Measurements from ENCODE around the gene ADAMTS2.

Gene ADAMTS2

DNA sequence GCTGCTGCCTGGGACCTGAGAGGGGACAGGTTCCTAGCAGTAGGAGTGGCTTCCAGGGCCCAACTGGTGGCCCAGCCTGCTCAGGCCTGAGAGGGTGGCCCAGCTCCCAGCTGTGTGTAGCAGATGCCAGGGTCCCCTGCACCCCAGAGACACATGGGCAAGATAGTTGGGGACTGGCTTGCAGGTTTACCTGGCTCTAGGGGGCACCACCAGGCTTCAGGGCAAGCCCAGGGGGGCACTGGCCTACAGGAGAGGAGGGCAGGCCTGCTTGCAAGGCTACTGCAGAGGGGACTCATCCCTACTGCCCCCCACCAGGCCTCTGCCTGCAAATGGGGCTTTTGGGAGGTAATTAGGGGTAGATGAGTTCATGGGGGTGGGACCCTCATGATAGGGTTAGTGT, 161.8 kb downstream of the ADAMTS2 start:
- no peaks in the 10 kb centered on the region for H3K36me3 ChIP-seq (ENCODE audit: control insufficient read depth, insufficient read depth, low read length)

DNA sequence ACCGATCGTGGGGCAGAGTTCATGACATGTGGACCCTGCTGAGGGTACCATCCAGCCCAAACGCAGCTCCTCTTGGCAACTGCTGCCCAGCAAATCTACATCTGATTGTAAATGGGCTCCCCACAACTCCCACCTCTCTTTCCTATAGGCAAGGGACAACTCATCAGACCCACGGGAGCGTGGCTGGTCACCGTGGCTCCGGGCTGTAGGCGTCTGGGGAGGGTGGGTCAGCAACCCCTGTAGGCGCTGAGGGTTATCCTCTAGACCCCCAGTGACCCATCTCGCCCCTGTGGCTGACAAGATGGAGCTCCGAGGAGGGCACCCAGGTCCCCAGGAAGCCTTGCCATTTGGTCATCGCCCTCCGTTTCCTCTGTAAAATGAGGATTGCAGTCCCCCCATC, 162.7 kb downstream of the ADAMTS2 start:
- Histone ChIP-seq H3K27ac (no peak overlapping the region), H3K27me3 (ENCODE audit: control insufficient read depth, insufficient read depth, low read length) (peaks cover 3% of the 10 kb centered on the region), H3K9me3 (ENCODE audit: control insufficient read depth, low read length) (no peaks in the 10 kb centered on the region), H3K4me1 (no peaks in the 10 kb centered on the region), H3K9ac (no peak overlapping the region), H3K36me3 (ENCODE audit: control insufficient read depth, insufficient read depth, low read length) (no peaks in the 10 kb centered on the region), H3K4me2 (ENCODE audit: low read length) (no peak overlapping the region), H2AFZ (no peak overlapping the region), H3K79me2 (no peaks in the 10 kb centered on the region), H3K4me3 (ENCODE audit: low read depth, low read length) (no peak overlapping the region)
- TF ChIP-seq, protein P1, sequence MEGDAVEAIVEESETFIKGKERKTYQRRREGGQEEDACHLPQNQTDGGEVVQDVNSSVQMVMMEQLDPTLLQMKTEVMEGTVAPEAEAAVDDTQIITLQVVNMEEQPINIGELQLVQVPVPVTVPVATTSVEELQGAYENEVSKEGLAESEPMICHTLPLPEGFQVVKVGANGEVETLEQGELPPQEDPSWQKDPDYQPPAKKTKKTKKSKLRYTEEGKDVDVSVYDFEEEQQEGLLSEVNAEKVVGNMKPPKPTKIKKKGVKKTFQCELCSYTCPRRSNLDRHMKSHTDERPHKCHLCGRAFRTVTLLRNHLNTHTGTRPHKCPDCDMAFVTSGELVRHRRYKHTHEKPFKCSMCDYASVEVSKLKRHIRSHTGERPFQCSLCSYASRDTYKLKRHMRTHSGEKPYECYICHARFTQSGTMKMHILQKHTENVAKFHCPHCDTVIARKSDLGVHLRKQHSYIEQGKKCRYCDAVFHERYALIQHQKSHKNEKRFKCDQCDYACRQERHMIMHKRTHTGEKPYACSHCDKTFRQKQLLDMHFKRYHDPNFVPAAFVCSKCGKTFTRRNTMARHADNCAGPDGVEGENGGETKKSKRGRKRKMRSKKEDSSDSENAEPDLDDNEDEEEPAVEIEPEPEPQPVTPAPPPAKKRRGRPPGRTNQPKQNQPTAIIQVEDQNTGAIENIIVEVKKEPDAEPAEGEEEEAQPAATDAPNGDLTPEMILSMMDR (IDR thresholded peaks at IDR 0.05): no peak

More for the DNA sequence above, 161.8 kb downstream of the ADAMTS2 start:
- Histone ChIP-seq H3K4me1 (no peaks in the 10 kb centered on the region), H3K9me3 (ENCODE audit: control insufficient read depth, low read length) (no peaks in the 10 kb centered on the region), H3K79me2 (no peaks in the 10 kb centered on the region), H3K4me2 (ENCODE audit: low read length) (no peak overlapping the region), H3K27ac (no peak overlapping the region), H3K27me3 (ENCODE audit: control insufficient read depth, insufficient read depth, low read length) (peaks cover 3% of the 10 kb centered on the region), H3K9ac (no peak overlapping the region), H3K4me3 (ENCODE audit: low read depth, low read length) (no peak overlapping the region), H2AFZ (no peak overlapping the region)
- TF ChIP-seq, protein P1 (IDR thresholded peaks at IDR 0.05): no peak

DNA sequence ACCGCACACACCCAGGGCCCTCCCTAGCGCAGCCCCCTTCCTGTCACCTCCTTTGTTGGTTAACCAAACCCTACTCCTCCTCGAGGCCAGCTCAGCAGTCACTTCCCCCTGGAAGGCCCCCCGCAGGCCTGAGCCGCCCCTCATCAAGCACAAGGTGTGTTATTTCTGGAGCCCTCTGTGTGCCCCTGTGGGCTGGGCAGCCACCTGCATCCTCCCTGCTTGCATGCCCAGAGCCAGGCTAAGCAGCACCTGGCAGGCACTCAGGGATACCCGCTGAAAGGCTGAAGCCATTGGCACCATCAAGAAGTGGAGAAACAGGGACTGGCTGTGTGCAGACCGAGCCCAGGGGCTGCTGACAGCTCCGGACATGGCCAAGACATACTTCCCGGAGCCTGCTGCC, 163.3 kb downstream of the ADAMTS2 start:
- H3K4me1 ChIP-seq: no peaks in the 10 kb centered on the region
- H3K27ac ChIP-seq: no peak overlapping the region
- H2AFZ ChIP-seq: no peak overlapping the region
- H3K9ac ChIP-seq: no peak overlapping the region
- H3K36me3 ChIP-seq (ENCODE audit: control insufficient read depth, insufficient read depth, low read length): no peaks in the 10 kb centered on the region
- no peaks in the 10 kb centered on the region for H3K9me3 ChIP-seq (ENCODE audit: control insufficient read depth, low read length)
- H3K4me2 ChIP-seq (ENCODE audit: low read length): no peak overlapping the region
- H3K27me3 ChIP-seq (ENCODE audit: control insufficient read depth, insufficient read depth, low read length): peaks cover 3% of the 10 kb centered on the region
- no peaks in the 10 kb centered on the region for H3K79me2 ChIP-seq
- TF ChIP-seq, protein P1 (IDR thresholded peaks at IDR 0.05): no peak
- no peak overlapping the region for H3K4me3 ChIP-seq (ENCODE audit: low read depth, low read length)

DNA sequence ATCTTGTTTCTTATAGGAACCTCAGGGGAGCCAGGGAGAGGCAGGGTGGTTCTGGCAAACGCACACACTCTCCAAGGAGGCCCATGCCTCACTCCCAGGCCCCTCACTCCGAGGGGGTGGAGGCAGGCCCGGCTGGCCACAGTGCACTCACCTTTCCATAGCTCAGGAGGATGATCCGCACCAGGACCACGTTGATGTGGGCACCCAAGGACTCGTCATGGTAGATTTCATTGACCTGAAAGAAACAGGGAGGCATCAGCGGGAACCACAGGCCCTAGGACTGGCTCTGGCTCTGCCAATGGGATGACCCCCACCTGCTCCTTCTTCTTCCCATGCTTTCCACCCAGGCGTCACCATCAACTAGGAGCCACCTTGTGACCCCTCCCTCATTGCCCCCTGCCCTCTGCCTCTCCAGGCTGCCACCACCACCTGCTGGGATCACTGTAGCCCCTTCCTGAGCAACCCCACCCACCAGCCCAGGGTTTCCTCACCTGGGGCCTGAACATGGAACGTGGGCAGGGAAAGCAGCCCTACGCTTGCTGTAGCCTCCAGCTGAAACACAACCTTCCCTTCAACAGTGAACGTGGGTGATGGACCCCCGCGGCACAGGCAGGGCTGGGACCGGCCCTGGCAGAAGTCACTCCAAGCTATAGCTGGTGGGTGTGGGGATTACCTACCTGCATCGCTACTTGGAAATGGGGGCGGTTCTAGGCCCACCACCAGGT, 164.2 kb downstream of the ADAMTS2 start:
- no peak overlapping the region for H3K9ac ChIP-seq
- peaks cover 3% of the 10 kb centered on the region for H3K27me3 ChIP-seq (ENCODE audit: control insufficient read depth, insufficient read depth, low read length)
- no peaks in the 10 kb centered on the region for H3K9me3 ChIP-seq (ENCODE audit: control insufficient read depth, low read length)
- no peak overlapping the region for H2AFZ ChIP-seq
- no peak overlapping the region for H3K4me3 ChIP-seq (ENCODE audit: low read depth, low read length)
- TF ChIP-seq, protein P1 (IDR thresholded peaks at IDR 0.05): no peak
- no peaks in the 10 kb centered on the region for H3K79me2 ChIP-seq
- no peaks in the 10 kb centered on the region for H3K4me1 ChIP-seq
- no peaks in the 10 kb centered on the region for H3K36me3 ChIP-seq (ENCODE audit: control insufficient read depth, insufficient read depth, low read length)
- H3K27ac ChIP-seq: no peak overlapping the region
- no peak overlapping the region for H3K4me2 ChIP-seq (ENCODE audit: low read length)

DNA sequence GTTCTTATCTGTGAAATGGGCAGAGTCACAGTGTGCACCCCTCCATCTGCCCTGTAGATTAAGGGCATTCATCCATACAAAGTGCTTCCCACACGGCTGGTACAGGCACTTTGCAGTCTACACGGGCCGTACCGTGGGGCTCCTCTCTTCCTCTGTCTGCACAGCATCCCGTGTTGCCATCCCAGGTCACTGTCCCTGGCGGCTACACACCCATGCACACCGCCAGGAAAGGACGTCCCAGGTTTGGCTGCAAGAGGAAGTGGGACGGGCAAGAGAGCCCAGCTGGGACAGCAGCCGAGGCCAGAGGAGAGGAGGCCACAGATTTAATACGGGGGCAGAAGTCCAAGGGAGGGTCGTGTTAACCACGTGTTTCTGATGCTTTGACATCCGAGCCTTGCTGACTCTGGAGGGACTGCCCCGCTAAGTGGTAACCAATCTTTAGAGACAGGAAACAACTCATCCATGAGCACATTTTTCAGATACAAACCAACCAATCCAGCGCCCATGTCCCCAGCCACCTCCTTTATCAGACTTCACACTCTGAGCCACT, 165.1 kb downstream of the ADAMTS2 start:
- H2AFZ ChIP-seq: no peak overlapping the region
- H3K27me3 ChIP-seq (ENCODE audit: control insufficient read depth, insufficient read depth, low read length): peaks cover 3% of the 10 kb centered on the region
- no peak overlapping the region for H3K9ac ChIP-seq
- H3K4me1 ChIP-seq: no peaks in the 10 kb centered on the region
- H3K79me2 ChIP-seq: no peaks in the 10 kb centered on the region
- no peaks in the 10 kb centered on the region for H3K9me3 ChIP-seq (ENCODE audit: control insufficient read depth, low read length)
- H3K4me2 ChIP-seq (ENCODE audit: low read length): no peak overlapping the region
- no peaks in the 10 kb centered on the region for H3K36me3 ChIP-seq (ENCODE audit: control insufficient read depth, insufficient read depth, low read length)
- H3K4me3 ChIP-seq (ENCODE audit: low read depth, low read length): no peak overlapping the region
- TF ChIP-seq, protein P1 (IDR thresholded peaks at IDR 0.05): no peak
- H3K27ac ChIP-seq: no peak overlapping the region
